Adrenal gland (tissue), 12 donors: ENCODE measurements around the gene TPRN. TPM values are rescaled to one million over a fixed set of nuclear protein-coding genes. Genes with fewer than 3 reads are reported as not detected.

Experiments
- DNase-seq, 7 donors: peaks; one replicate each; pipeline ENCODE4 v3.0.0-alpha.2; 2019 to 2020
- H3K27ac ChIP-seq, 5 donors: fragments of 200-600 bp; sonication (generic) in 4 of 5; 1 replicate in 3 of 5; 2 replicates in 2 of 5; pipeline versions ENCODE4 v1.5.1 to v1.8.0; 2016 to 2020; ENCODE audit warnings: mild to moderate bottlenecking in 1 of 5
- H3K27me3 ChIP-seq: fragments of 200-600 bp; 2 replicates; pipeline ENCODE4 v1.8.0; 2021
- H3K36me3 ChIP-seq, 2 donors: fragments of 200-600 bp; replicated peaks in 1 of 2; 1 replicate in 1 of 2; 2 replicates in 1 of 2; pipeline versions ENCODE4 v1.5.1 to v1.8.0; 2018 to 2022
- H3K4me1 ChIP-seq, 2 donors: fragments of 200-600 bp; replicated peaks in 1 of 2; 1 replicate in 1 of 2; 2 replicates in 1 of 2; pipeline versions ENCODE4 v1.5.1 to v1.8.0; 2018 to 2021
- H3K4me3 ChIP-seq, 4 donors: fragments of 200-600 bp; sonication (generic) in 3 of 4; one replicate each; pipeline ENCODE4 v1.5.1; 2016 to 2018
- H3K9me3 ChIP-seq, 3 donors: fragments of 200-600 bp; sonication (generic) in 1 of 3; replicated peaks in 1 of 3; 1 replicate in 2 of 3; 2 replicates in 1 of 3; pipeline versions ENCODE4 v1.5.1 to v1.8.0; 2016 to 2021
- CTCF ChIP-seq, 6 experiments: fragments of 450-650 bp in 4 of 6; fragments of 200-600 bp in 2 of 6; sonication (generic) in 1 of 6; IDR thresholded peaks; 1 replicate in 5 of 6; 2 replicates in 1 of 6; pipeline versions ENCODE4 v1.5.1 to v1.8.0; 2016 to 2021; ENCODE audit warnings: antibody characterized with exemption in 6 of 6, mild to moderate bottlenecking in 2 of 6, moderate library complexity in 1 of 6
- POLR2A ChIP-seq, 2 donors: fragments of 450-650 bp; IDR thresholded peaks; one replicate each; pipeline ENCODE4 v1.6.1; 2017; ENCODE audit warnings: antibody characterized with exemption in 2 of 2, mild to moderate bottlenecking in 2 of 2, moderate library complexity in 1 of 2
- WGBS, 4 donors: extraction: QIAGEN DNeasy Blood & Tissue Kit in 2 of 4; methylation state at CpG; one replicate each; pipeline versions ENCODE4 v1.1.5 to v1.1.7; 2013 to 2017; 5-methylcytosine and 5-hydroxymethylcytosine counted together
- intact Hi-C, 2 donors: fragments of 100-400 bp; cut with DNase I; formaldehyde crosslinking; loops; one replicate each; pipeline versions ENCODE4 v1.14.1 to v1.15.0; 2022 to 2023
- polyA plus RNA-seq, 3 donors: library from polyadenylated mRNA; stranded (reverse); fragments of 200-250 nt in 2 of 3; fragments of 350-450 nt in 1 of 3; fragmentation: Illumina TruSeq in 1 of 3; extraction: RNeasy Lipid Tissue Mini Kit (QIAGEN cat#74804) in 1 of 3; gene quantifications; one replicate each; pipeline ENCODE4 v1.2.3, GENCODE V29; 2013 to 2014
- total RNA-seq, 9 donors: library from RNA; depleted of rRNA in 4 of 9; stranded (reverse); fragments of >200 nt in 4 of 9; fragments of 120-200 nt in 1 of 9; fragmentation: NEBNext Ultra II Directional in 1 of 9; extraction: Animal tissue kit (Norgen Biotek cat#: 25700) in 1 of 9; gene quantifications; one replicate each; pipeline versions ENCODE4 v1.1.0 to v1.2.4, GENCODE V29; 2013 to 2023
- donor health status: healthy with polysubstance abuse.
- donor health status: Bipolar disorder and iron deficiency.
- donor health status: DM: yes; HTN: yes; CAD: no.
- donor health status: DM: no; HTN: no; CAD: no.
- donor health status: DM: no; HTN: no; CAD: no.
- donor health status: DM: yes; HTN: yes; CAD: no.

Gene TPRN
- total and polyA plus RNA-seq, 12 donors: 1.4 to 23.5 (median 8.5) TPM

GRCh38 chr9:137163365-137163715, 37.2 kb downstream of the TPRN start:
- Histone ChIP-seq H3K4me3 (peak overlapping the region in 1 of 4 donors; percentile 10), H3K27ac (no peak overlapping the region), H3K4me1 (peaks cover 0 to 16% of the 10 kb centered on the region in 2 donors), H3K9me3 (no peaks in the 10 kb centered on the region), H3K27me3 (peaks cover 95% of the 10 kb centered on the region), H3K36me3 (no peaks in the 10 kb centered on the region)
- intact Hi-C loops: no loop called here
- WGBS, 4 donors: 6 to 44% (median 24%) methylated on average over 8 to 26 of the region's 26 CpGs
- no peak for DNase-seq
- TF ChIP-seq POLR2A (IDR thresholded peaks at IDR 0.05) (no peak), CTCF (IDR thresholded peaks at IDR 0.05) (no peak)

- intact Hi-C loops: no loop called here
- H3K36me3 ChIP-seq: no peaks in the 10 kb centered on the region
- no peaks in the 10 kb centered on the region for H3K9me3 ChIP-seq
- peak overlapping the region in 1 of 4 donors; percentile 10 for H3K4me3 ChIP-seq
- no peak overlapping the region for H3K27ac ChIP-seq
- peaks cover 92% of the 10 kb centered on the region for H3K27me3 ChIP-seq
- peaks cover 0 to 11% of the 10 kb centered on the region in 2 donors for H3K4me1 ChIP-seq
- 0 to 31% (median 5%) methylated on average over 4 to 74 of the region's 74 CpGs for WGBS, 4 donors
- peak in 3 of 7 donors; percentile 46 to 64 (median 51) for DNase-seq
- TF ChIP-seq CTCF (IDR thresholded peaks at IDR 0.05) (peak in 1 of 6 experiments; percentile 21), POLR2A (IDR thresholded peaks at IDR 0.05) (no peak)
Measured at GRCh38 chr9:137162505-137163364, 37.8 kb downstream of the TPRN start.

DNA sequence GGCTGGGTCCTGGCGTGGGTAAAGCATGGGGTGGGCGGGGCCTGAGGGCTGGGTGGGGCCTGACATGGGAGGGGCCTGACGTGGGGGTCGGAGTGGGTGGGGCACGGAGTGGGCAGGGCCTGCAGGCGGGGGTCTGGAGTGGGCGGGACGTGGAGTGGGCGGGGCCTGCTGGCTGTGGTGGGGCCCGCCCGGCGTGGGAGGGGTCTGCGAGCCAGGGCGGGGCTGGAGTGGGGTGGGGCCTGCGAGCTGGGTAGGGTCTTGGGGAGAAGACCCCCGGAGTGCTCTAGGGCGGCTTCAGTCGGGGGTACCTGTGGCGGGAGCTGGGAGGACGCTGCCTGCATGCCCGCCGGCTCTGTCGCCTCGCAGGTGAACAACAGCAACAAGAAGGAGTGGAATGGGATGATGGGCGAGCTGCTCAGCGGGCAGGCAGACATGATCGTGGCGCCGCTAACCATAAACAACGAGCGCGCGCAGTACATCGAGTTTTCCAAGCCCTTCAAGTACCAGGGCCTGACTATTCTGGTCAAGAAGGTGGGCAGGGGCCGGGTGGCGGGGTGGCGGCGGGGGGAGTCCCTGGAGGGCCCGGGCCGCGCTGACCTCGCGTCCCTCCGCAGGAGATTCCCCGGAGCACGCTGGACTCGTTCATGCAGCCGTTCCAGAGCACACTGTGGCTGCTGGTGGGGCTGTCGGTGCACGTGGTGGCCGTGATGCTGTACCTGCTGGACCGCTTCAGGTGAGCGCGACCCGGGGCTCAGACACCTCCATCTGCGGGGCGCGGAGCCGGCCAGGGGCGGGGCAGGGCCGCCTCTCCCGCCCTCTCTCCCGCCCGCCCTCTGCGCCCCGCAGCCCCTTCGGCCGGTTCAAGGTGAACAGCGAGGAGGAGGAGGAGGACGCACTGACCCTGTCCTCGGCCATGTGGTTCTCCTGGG, 38.7 kb downstream of the TPRN start:
- WGBS, 4 donors: 2 to 5% (median 3%) methylated on average over 12 to 68 of the region's 71 CpGs
- intact Hi-C loops: no loop called here
- DNase-seq: no peak
- Histone ChIP-seq H3K4me1 (peaks cover 0 to 11% of the 10 kb centered on the region in 2 donors), H3K27ac (no peak overlapping the region), H3K4me3 (no peak overlapping the region), H3K27me3 (peaks cover 86% of the 10 kb centered on the region), H3K36me3 (no peaks in the 10 kb centered on the region), H3K9me3 (no peaks in the 10 kb centered on the region)
- TF ChIP-seq CTCF (IDR thresholded peaks at IDR 0.05) (no peak), POLR2A (IDR thresholded peaks at IDR 0.05) (no peak)
